ENCODE measurements around the gene LAD1. TPM values are rescaled to one million over a fixed set of nuclear protein-coding genes. Genes with fewer than 3 reads are reported as not detected.

LAD1 gene
- total RNA-seq, 1 donor from 2014 or later, result not detected

DNA sequence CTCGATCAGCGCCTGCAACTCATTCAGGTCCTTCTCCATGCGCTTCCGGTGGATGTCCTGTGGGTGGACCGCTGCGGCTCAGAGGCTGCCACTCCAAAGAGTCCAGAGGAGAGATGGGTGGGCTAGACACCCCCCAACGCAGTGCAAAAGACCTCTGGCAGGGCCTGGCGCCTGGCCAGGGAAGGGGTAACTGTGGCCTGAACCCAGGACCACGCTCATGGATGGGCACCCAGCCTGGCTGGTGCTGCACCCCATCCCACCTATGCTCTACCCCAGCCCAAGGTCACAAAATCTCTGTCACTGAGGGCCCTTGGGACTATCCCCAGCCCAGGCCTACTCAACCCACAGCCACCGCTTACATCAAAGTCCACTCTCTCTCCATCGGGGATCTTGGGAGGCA lies 33.9 kb downstream of the LAD1 start:
- intact Hi-C loops (cut with micrococcal nuclease), result no loop called here

DNA sequence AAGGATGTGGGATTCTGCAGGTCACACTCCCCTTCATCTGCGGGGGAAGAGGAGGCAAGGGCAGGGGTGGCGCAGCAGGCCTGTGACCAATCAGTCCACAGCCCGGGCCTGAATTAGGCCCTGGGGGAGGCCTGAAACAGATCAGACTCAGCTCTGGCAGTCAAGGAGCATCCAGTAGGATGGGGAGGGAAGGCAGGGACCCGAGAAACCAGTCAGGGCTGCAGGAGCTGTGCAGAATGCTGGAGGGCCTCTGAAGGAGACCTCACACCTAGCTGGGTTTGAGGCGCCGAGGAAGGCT lies 34.4 kb downstream of the LAD1 start:
- intact Hi-C loops (cut with micrococcal nuclease), result no loop called here

GRCh38 chr1:201363467-201363866 lies 35.7 kb downstream of the LAD1 start:
- intact Hi-C loops (cut with micrococcal nuclease), result no loop called here

DNA sequence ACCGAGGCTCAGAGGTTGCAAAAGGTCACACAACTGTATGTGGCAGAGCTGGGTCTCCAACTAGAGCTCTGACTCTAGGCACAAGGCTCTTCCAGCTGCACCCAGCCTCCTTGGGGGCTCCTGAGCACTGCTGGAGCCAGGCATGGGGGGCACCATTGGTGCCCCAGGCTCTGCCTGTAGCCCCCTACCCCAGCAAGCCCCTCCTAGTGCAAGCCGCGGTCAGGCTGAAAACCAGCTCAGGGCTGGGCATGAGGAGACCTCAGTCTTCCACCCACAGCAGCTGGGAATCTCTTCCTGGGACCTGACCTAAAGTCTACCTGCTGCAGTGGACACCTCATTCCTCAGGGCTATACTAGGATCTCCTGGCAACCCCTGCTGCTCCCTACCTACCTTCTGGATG lies 36.2 kb downstream of the LAD1 start:
- intact Hi-C loops (cut with micrococcal nuclease), result no loop called here

DNA sequence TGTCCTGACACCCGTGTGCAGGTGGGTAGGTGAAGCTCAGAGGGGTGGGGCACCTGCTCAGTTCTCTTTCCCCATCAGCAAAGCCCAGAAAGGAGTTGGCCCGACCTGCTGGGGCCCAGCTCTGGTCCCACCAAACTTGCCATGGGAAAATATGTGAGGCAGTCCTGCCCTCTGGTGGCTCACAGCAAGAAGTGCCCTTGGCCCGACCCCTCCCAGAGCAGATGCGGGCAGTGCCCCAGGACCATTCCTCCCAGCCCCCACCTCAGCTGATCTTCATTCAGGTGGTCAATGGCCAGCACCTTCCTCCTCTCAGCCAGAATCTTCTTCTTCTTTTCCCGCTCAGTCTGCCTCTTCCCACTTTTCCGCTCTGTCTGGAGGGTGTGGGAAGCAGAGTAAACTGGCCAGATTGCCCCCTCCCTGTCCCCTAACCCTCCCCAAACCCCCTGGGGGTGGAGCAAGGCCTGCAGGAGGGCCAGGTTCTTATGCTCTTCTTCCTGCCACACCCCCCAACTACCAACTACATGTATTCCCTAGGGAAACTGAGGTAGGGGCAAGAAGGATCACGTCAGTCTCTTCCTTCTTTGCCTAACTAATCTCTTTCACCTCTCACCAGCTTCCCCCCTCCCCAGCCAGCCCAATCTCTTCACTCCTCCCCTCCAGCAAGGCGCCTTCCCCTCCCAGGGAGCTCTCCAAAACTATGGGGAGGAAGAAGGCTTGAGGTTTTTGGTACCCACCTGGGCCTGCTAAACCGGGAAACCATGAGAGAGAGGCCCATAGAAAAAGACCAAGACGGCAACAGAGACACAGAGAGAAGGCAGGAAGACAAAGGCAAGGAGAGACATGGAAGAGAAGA lies 37.2 kb downstream of the LAD1 start:
- intact Hi-C loops (cut with micrococcal nuclease), result loop anchor here (1.0 kb wide), 1 partner anchor 108 kb away; no protein-coding TSS in a partner anchor

- intact Hi-C loops (cut with micrococcal nuclease), result loop anchor here (1.0 kb wide), 1 partner anchor 107 kb away; no protein-coding TSS in a partner anchor
Measured at GRCh38 chr1:201360901-201361651, 38.0 kb downstream of the LAD1 start.

- intact Hi-C loops (cut with micrococcal nuclease), result no loop called here
Measured at GRCh38 chr1:201360486-201360885, 38.6 kb downstream of the LAD1 start.

- intact Hi-C loops (cut with micrococcal nuclease), result no loop called here
Measured at GRCh38 chr1:201359873-201360210, 39.3 kb downstream of the LAD1 start.

- intact Hi-C loops (cut with micrococcal nuclease), result no loop called here
Measured at GRCh38 chr1:201359031-201359872, 39.9 kb downstream of the LAD1 start.

DNA sequence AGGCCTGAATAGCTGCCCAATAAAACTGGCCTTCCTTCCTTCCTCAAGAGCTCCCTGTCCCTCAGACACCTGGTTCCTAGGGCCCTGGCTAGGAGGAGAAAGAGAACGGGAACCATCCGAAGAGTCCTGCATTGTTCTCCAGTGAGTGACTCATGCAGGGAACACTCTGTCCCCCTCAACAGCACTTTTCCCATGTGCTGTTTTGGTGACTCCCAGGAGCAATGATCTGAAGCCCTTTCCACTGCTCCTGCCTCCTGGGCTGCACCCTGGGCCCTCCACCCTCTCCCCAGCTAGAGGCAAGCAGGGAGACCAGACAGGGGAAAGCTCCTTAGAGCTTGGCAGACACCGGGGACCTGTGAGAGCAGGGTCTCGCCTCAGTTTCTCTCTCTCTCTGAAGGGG lies 40.5 kb downstream of the LAD1 start:
- intact Hi-C loops (cut with micrococcal nuclease), result no loop called here

DNA sequence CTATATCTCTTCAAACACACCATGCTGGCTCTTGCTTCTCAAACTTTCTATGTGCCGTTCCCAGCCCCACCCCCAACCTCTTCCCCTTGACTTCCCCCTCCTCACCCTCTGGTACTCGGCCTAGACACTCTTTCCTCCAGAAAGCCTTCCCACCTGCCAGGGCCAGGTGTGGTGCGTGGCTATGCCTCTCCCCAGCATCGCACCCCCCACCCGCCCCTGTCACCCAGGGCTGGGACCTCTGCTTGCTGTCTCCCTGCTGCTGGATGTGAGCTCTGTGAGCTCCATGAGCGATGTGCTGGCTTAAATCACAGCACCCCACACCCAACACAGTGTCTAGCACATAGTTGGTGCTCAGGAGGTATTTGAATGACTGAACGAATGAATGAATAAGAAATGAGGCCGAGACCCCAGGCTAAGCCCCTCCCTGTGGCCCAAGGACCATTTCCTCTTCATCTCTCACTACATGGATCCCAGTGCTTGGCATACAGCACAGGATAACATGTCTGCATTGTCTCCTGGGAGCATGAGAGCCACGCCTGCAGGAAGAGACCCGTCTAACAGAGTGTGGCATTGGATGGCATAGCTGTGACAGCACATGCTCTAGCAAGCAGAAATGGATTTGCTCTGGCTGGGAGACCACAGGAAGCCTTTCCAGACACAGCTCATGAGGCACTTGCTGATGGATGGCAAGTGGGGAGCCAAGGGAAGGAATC lies 41.3 kb downstream of the LAD1 start:
- intact Hi-C loops (cut with micrococcal nuclease), result no loop called here

GRCh38 chr1:201357211-201357610 lies 41.9 kb downstream of the LAD1 start:
- intact Hi-C loops (cut with micrococcal nuclease), result no loop called here

- intact Hi-C loops (cut with micrococcal nuclease), result no loop called here
Measured at GRCh38 chr1:201356701-201357100, 42.4 kb downstream of the LAD1 start.

DNA sequence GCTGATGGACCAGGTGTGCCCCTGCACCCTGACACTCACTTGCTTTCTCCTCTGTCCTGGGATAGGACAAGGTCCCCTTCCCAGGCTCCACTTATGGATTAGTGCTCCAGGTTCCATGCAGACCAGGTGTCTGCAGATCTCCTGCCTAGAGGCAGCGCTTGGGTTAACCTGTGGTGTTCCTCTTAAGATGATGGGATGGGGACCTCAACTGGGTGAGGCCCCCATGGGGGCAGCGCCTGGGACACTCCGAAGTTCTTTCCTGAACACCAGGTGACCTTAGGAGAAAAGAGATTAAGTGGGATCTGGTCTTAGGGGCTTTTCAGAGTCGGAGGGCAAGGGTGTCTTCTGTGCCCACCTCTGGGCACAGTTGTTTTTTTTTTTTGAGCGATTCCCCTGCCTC lies 42.9 kb downstream of the LAD1 start:
- intact Hi-C loops (cut with micrococcal nuclease), result no loop called here

GRCh38 chr1:201355471-201355870 lies 43.7 kb downstream of the LAD1 start:
- intact Hi-C loops (cut with micrococcal nuclease), result no loop called here

GRCh38 chr1:201354901-201355295 lies 44.2 kb downstream of the LAD1 start:
- intact Hi-C loops (cut with micrococcal nuclease), result no loop called here

DNA sequence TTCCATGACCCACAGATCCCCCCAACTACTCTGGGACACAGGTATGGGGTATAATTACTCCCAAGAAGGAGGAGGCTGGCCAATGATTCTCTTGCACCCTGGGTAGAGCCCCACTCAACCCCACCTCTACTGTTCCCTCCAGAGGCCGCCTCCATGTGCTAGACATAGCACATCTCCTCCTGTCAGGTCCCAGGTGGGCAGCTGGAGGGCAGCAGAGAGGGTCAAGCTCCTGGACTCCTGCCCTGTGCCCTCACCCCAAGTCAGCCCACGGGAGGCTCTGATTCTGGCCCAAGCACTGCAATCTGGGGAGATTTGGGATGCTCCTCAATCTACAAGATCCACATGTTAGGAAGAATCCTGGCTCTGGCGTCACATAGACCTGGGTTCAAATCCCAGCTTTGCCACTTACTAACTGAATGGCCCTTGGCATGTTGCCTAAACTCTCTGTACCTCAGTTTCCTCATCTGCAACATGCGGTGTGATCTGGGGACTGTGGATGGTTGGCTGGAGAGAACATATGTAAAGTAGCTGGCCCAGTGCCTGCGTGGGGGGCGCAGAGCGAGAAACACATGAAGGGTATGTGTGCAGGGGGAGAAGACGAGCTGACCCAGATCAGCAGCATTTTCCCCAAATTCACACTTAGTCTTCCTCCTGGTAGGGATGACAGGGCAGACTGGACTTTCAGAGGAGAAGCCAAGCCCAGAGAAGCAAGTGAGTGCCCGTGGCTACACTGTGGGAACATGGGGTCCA lies 44.8 kb downstream of the LAD1 start:
- intact Hi-C loops (cut with micrococcal nuclease), result no loop called here

DNA sequence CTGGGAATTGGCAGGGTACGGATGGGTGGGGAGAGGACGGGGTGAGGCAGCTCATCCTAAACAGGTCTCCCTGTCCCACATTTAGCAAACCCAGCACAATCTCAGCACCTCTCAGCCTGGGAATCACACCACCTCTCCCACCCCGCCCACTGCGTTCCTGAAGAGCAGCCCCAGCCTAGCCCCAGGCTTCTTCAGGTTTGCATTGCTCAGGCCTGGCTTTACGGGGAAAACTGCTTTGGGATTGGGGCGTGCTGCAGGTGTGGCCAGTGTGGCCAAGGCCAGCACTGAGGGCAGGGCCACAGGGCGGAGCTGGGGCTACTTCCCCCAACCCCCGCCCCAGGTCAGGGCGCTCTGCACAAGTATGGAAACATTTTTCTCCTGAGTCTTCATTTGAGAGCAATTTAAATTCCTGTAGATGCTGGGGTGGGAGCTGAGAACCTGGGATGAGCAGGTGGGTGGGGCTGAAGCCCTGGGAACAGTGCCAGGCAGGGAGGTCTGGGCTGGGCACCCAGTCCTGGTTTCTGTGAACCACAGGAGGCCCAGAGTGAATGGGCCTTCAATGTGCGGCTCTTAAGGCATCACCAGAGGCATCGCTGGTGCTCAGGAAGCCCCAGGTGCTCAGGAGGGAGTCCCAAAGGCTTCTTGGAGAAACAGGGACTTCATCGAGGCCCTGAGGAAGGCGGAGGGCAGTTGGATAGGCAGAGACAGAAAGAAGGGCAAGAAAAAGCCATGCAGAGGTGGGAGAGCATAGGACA lies 45.8 kb downstream of the LAD1 start:
- intact Hi-C loops (cut with micrococcal nuclease), result no loop called here

GRCh38 chr1:201351617-201352016 lies 47.5 kb downstream of the LAD1 start:
- intact Hi-C loops (cut with micrococcal nuclease), result no loop called here

DNA sequence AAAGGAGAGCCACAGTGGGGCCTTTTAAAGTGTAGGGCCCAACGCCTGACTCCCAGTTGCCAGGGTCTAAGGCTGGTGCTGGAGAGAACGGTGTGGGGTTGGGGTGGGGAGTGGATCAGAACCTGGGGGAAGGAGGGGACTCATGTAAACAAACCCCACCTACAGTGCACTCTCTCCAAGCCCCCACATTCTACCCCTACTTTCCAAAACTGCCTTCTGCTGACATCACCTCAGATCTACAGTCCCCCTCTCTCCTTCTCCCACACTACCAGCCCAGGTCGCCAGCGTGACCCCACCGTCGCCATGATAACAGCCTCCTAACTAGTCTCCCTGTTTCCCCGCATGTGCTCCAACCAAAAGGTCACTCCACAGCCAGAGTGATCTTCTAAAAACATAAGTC lies 48.2 kb downstream of the LAD1 start:
- intact Hi-C loops (cut with micrococcal nuclease), result no loop called here

Data from T-helper 2 cell treated with Interferon-gamma antibody and Interleukin-4, amounts not matched to agents 100 ng/mL and 5 ng/mL, for 36 hours (primary cell).